Limb (tissue), 2 donors: ENCODE measurements around the gene KLHL33.

ENCODE experiments used
- DNase-seq, 2 donors: peaks; one replicate each; pipeline ENCODE4 v3.0.0-alpha.2; 2016; ENCODE audit errors: extremely low spot score in 2 of 2

The KLHL33 gene

GRCh38 chr14:20413744-20414082, 22.3 kb downstream of the KLHL33 start:
- DNase-seq = peak in 1 of 2 donors; percentile 18

GRCh38 chr14:20412876-20413743, 22.9 kb downstream of the KLHL33 start, which contains the start of gene TEP1:
TEP1 (minus strand) TSS chr14:20413501; CDS start chr14:20408439, 5,062 bp downstream.
- DNase-seq = peak; percentile 82 to 87

GRCh38 chr14:20412411-20412810, 23.6 kb downstream of the KLHL33 start:
- DNase-seq = no peak

- DNase-seq = no peak
These were observed 26.7 kb downstream of the KLHL33 start for GRCh38 chr14:20409226-20409625.

- DNase-seq = no peak
These were observed 32.4 kb downstream of the KLHL33 start for GRCh38 chr14:20403521-20403920.

GRCh38 chr14:20400965-20401593, 34.9 kb downstream of the KLHL33 start:
- no peak for DNase-seq

GRCh38 chr14:20400589-20400964, 35.4 kb downstream of the KLHL33 start:
- DNase-seq = no peak

GRCh38 chr14:20397511-20397910, 38.5 kb downstream of the KLHL33 start:
- DNase-seq = no peak

- no peak for DNase-seq
These were observed 44.5 kb downstream of the KLHL33 start for GRCh38 chr14:20391505-20391904.

- DNase-seq = no peak
These were observed 47.8 kb downstream of the KLHL33 start for GRCh38 chr14:20388159-20388558.

- DNase-seq = no peak
These were observed 48.4 kb downstream of the KLHL33 start for GRCh38 chr14:20387576-20387975.

- no peak for DNase-seq
These were observed 49.6 kb downstream of the KLHL33 start for GRCh38 chr14:20386276-20386855.

- no peak for DNase-seq
These were observed 51.1 kb downstream of the KLHL33 start for GRCh38 chr14:20384886-20385285.

GRCh38 chr14:20384321-20384720, 51.6 kb downstream of the KLHL33 start:
- DNase-seq = no peak

GRCh38 chr14:20383636-20384035, 52.3 kb downstream of the KLHL33 start:
- no peak for DNase-seq

GRCh38 chr14:20383032-20383431, 52.9 kb downstream of the KLHL33 start:
- no peak for DNase-seq

GRCh38 chr14:20382526-20382925, 53.4 kb downstream of the KLHL33 start:
- DNase-seq = no peak

- no peak for DNase-seq
These were observed 54.6 kb downstream of the KLHL33 start for GRCh38 chr14:20381341-20381740.

- no peak for DNase-seq
These were observed 55.3 kb downstream of the KLHL33 start for GRCh38 chr14:20380681-20381080.

GRCh38 chr14:20379743-20380142, 56.2 kb downstream of the KLHL33 start:
- no peak for DNase-seq

GRCh38 chr14:20377171-20377570, 58.8 kb downstream of the KLHL33 start:
- no peak for DNase-seq

GRCh38 chr14:20376071-20376588, 59.8 kb downstream of the KLHL33 start:
- no peak for DNase-seq
